AG09309 (cell line): ENCODE results near the gene TNFRSF12A.

ENCODE experiments used
- DNase-seq: peaks from one replicate; pipeline ENCODE4 v3.0.0-alpha.2; 2010; ENCODE audit warnings: low read depth
- H3K4me3 ChIP-seq: 2 replicates; pipeline ENCODE4 v1.5.1; 2011; ENCODE audit warnings: mild to moderate bottlenecking, low read depth, low read length, moderate library complexity; ENCODE audit not compliant: control insufficient read depth
- TF ChIP-seq, protein P1 (sequence below): IDR thresholded peaks from 2 replicates; pipeline ENCODE4 v1.5.1; 2011; ENCODE audit warnings: mild to moderate bottlenecking, low read depth, low read length, inconsistent platforms; ENCODE audit not compliant: insufficient read depth, control insufficient read depth; ENCODE audit errors: missing control alignments

Gene TNFRSF12A, protein sequence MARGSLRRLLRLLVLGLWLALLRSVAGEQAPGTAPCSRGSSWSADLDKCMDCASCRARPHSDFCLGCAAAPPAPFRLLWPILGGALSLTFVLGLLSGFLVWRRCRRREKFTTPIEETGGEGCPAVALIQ

DNA sequence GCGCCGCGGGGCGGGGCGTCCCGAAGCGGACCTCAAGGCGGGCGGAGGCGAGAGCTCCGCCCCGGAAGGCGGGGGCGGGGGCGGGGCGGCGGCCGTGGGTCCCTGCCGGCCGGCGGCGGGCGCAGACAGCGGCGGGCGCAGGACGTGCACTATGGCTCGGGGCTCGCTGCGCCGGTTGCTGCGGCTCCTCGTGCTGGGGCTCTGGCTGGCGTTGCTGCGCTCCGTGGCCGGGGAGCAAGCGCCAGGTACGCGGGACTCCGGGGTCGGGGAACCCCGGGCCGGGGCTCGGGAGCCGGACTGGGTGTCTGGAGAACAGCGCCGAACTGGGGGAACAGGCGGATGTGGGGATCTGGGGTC is at the start of gene TNFRSF12A:
Gene TNFRSF12A (plus strand): TSS at position 122 of the 357 bp plus-strand sequence. CDS start 30 bp downstream, at position 152.
- peak within 1 kb of the TSS; percentile 82 for H3K4me3 ChIP-seq
- no peak for DNase-seq
- TF ChIP-seq, protein P1, sequence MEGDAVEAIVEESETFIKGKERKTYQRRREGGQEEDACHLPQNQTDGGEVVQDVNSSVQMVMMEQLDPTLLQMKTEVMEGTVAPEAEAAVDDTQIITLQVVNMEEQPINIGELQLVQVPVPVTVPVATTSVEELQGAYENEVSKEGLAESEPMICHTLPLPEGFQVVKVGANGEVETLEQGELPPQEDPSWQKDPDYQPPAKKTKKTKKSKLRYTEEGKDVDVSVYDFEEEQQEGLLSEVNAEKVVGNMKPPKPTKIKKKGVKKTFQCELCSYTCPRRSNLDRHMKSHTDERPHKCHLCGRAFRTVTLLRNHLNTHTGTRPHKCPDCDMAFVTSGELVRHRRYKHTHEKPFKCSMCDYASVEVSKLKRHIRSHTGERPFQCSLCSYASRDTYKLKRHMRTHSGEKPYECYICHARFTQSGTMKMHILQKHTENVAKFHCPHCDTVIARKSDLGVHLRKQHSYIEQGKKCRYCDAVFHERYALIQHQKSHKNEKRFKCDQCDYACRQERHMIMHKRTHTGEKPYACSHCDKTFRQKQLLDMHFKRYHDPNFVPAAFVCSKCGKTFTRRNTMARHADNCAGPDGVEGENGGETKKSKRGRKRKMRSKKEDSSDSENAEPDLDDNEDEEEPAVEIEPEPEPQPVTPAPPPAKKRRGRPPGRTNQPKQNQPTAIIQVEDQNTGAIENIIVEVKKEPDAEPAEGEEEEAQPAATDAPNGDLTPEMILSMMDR: no peak

DNA sequence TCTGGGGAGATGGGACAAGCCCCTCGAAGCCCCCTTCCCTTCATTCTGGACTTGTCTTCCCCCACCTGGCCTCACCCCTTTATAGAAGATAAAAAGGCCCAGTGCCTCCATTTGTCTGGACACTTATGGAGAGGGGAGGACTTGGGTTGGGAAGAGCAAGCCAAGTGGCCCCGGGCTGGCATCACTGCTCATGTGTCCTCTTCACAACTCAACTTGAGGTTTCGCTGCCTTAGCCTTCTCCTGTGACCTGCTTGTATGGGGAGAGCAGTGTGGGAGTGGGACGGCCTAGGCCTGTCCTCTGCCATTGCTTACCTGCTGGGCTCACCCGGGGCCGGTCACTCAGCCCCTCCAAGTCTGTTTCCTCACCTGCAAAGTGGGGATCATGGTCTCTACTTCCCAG is 49.6 kb upstream of the TNFRSF12A start:
- DNase-seq: no peak
- H3K4me3 ChIP-seq: peak overlapping the region; percentile 61
- TF ChIP-seq, protein P1: no peak

DNA sequence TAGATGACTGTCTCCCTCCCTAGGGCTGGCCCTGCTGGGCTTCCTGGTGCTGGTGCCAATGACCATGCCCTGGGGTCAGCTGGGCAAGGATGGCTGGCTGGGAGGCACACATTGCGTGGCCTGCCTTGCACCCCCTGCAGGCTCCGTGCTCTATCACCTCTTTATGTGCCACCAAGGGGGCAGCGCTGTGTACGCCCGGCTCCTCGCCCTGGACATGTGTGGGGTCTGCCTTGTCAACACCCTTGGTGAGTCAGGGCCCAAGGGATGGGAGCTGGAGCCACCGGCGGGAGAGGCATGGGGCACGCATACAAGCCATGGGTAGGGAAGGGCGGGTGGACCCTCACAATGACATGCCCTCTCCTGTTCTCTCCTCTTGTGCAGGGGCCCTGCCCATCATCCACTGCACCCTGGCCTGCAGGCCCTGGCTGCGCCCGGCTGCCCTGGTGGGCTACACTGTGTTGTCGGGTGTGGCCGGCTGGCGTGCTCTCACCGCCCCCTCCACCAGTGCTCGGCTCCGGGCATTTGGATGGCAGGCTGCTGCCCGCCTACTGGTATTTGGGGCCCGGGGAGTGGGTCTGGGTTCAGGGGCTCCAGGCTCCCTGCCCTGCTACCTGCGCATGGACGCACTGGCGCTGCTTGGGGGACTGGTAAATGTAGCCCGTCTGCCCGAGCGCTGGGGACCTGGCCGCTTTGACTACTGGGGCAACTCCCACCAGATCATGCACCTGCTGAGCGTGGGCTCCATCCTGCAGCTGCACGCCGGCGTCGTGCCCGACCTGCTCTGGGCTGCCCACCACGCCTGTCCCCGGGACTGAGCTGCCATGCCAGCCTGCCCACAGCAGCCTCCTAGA is 48.8 kb upstream of the TNFRSF12A start:
- TF ChIP-seq, protein P1: no peak
- no peak for DNase-seq
- H3K4me3 ChIP-seq: no peak overlapping the region

DNA sequence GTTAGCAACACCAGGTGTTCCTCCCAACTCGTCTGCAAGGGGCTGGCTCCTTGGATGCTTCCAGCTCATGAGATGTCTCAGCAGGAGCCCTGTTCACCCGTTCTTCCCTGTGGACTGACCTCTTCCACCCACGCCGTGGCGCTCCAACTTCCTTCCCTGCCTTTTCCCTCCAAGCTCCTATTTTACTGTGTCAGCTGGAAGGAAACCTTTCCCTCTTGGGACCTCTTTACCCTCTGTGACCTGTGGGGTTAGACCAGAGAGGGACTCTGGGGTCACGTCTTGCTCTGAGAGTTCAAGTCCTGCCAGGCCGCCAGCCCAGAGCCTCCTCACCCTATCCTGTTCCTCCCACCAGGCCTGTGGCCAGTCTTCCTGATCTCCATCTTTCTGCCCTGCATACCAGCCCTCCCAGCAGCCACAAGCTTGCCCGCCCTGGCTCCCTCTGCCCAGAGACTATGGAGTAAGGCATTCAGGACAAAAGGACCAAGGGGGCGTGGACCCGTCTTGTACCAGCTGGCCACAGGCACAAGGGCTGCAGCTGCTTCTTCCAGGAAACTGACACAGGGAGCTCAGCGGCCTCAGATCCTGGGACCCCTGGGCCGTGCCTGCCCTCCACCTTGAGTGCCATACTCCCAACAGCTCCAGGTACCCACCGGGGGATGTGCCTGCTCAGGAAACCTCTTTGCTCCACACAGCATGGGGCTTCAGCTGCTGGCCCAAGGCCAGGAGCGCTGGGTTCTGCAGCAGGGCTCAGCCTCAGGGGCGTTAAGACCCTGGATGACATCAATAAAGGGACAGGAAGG is 48.0 kb upstream of the TNFRSF12A start:
- DNase-seq: no peak
- H3K4me3 ChIP-seq: no peak overlapping the region
- TF ChIP-seq, protein P1: no peak

DNA sequence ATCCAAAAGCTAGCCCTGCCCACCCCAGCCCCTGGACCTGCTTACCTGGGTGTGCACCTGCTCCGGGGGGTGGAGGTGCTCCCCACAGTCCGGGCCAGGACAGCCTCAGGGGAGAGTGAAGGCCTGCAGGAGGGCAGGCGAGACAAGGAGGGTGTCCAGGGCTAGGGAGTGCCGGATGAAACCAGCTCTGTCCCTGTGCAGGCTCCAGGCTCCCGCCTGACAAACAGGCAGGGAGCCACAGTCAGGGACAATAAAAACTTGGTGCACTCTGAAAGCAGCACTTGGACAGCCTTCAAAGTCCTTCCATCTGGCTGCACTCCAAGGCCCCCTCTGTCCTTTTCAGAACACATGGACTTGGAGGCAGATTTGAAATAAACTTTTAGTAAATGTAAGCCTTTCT is 47.1 kb upstream of the TNFRSF12A start:
- TF ChIP-seq, protein P1: no peak
- no peak overlapping the region for H3K4me3 ChIP-seq
- DNase-seq: no peak

DNA sequence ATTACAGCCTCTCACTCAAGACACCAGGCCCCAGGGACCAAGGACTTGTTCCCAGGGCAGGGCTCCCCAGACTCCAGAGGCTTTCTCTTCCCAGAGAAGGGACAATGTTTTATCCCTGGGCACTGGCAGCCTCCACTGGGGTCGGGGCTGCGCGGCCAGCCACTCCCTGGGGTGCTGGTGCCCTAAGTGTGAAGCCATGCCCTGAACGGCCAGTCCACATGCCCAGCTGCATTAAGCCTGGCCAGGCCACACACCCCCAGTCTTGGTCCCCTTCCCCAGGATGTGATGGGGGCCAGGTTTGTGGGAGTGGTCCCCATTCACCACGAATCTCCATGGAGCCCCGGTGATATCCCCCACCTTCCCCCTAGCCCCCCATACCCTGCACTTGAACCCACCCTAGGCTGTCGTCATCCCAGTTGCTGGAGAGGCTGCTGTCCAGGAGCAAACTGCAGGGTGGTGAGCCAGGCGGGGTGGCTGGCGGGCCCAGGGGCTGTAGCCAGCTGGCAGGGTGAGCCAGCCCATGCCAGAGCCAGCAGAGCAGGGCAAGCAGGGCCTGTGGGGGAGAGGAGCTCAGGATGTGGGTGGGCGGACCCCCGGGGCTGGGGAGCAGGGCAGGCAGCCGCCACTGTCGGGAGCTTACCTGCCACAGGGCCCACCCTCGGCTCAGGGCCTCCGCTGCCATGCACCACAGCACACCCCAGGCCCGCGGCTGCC is 46.4 kb upstream of the TNFRSF12A start:
- no peak overlapping the region for H3K4me3 ChIP-seq
- no peak for DNase-seq
- TF ChIP-seq, protein P1: no peak
